Esophagus muscularis mucosa (tissue), 4 donors: ENCODE results near the gene ADAMTS3.

Experiments used
- EP300 ChIP-seq: sonication (generic); formaldehyde crosslinking; IDR thresholded peaks from one replicate; pipeline ENCODE4 v1.6.1; 2017; ENCODE audit warnings: antibody characterized with exemption
- POLR2A ChIP-seq: fragments of 450-650 bp; IDR thresholded peaks from one replicate; pipeline ENCODE4 v1.6.1; 2017; ENCODE audit warnings: antibody characterized with exemption, moderate library complexity, mild to moderate bottlenecking, low read depth
- POLR2AphosphoS5 ChIP-seq, 2 donors: sonication (generic); formaldehyde crosslinking; IDR thresholded peaks; one replicate each; pipeline ENCODE4 v1.6.1; 2017; ENCODE audit warnings: antibody characterized with exemption in 2 of 2
- TF ChIP-seq, protein P1 (sequence below), 3 experiments: fragments of 200-600 bp in 2 of 3; fragments of 450-650 bp in 1 of 3; sonication (generic) in 2 of 3; IDR thresholded peaks; one replicate each; pipeline ENCODE4 v1.5.1; 2017 to 2019; ENCODE audit warnings: antibody characterized with exemption in 3 of 3, mild to moderate bottlenecking in 2 of 3, moderate library complexity in 1 of 3

DNA sequence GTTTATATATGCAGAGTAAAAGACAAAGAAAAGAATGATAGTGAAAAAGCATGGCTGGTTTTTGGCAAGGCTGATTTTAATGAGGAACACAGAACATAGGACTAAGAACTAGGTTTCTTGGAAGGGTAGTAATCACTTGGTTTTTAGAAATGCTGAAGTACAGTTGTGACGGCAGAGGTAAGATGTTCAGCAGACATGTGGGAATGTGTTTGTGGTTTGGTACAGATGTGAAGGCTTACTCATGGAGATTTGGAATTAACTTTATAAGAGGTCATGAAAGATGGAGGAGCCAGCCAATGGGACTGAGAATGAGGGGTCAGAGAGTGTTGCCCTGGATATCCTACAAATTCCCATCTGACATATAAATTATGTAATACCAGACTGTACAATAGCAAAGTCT is 293.6 kb downstream of the ADAMTS3 start:
- TF ChIP-seq, protein P1, sequence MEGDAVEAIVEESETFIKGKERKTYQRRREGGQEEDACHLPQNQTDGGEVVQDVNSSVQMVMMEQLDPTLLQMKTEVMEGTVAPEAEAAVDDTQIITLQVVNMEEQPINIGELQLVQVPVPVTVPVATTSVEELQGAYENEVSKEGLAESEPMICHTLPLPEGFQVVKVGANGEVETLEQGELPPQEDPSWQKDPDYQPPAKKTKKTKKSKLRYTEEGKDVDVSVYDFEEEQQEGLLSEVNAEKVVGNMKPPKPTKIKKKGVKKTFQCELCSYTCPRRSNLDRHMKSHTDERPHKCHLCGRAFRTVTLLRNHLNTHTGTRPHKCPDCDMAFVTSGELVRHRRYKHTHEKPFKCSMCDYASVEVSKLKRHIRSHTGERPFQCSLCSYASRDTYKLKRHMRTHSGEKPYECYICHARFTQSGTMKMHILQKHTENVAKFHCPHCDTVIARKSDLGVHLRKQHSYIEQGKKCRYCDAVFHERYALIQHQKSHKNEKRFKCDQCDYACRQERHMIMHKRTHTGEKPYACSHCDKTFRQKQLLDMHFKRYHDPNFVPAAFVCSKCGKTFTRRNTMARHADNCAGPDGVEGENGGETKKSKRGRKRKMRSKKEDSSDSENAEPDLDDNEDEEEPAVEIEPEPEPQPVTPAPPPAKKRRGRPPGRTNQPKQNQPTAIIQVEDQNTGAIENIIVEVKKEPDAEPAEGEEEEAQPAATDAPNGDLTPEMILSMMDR (IDR thresholded peaks at IDR 0.05) = no peak
- TF ChIP-seq POLR2AphosphoS5 (IDR thresholded peaks at IDR 0.05) = no peak
- no peak for TF ChIP-seq EP300
- no peak for TF ChIP-seq POLR2A
